ENCODE data around the gene LTBP4.
"Not testable (repeated sequence)": the region's sequence is repeated elsewhere in the genome, so short reads cannot be mapped to it uniquely, and the experiment has no call there.

LTBP4 gene

DNA sequence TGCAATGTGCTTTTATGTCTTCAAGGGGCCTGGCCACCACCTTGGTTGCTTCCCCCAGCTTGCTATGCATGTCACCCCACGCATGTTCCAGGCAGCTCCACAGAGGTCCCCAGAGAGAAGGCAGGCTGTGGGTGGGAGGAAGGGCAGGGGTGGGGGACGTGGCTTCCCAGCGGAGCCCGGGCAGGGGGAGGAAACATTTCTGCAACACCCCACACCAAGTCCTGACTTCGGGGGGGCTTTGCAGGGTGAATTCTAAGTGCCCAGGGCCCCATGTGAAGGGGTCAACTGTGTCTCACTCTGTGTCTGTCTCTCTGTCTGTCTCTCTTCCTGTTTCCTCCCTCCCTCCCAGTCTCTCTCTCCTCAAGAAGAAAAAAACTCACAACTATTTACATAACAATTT, 39.6 kb downstream of the LTBP4 start:
- FAIRE-seq (no peak), DNase-seq (ENCODE audit: insufficient read length, low spot score) (no peak)
- no peak for TF ChIP-seq TAF1 (IDR thresholded peaks at IDR 0.05; ENCODE audit: low read depth, low read length)
- TF ChIP-seq PAX5 (IDR thresholded peaks at IDR 0.05; ENCODE audit: insufficient read depth, low read length, severe bottlenecking), result no peak
- no peak for TF ChIP-seq POLR2AphosphoS5 (IDR thresholded peaks at IDR 0.05; ENCODE audit: low read depth, low read length)
- TF ChIP-seq POU2F2 (IDR thresholded peaks at IDR 0.05; ENCODE audit: low read depth, low read length), result no peak
- no peak for TF ChIP-seq SPI1 (IDR thresholded peaks at IDR 0.05; ENCODE audit: low read depth, low read length)
- no peak for TF ChIP-seq POLR2A (IDR thresholded peaks at IDR 0.05; ENCODE audit: low read depth, low read length)

DNA sequence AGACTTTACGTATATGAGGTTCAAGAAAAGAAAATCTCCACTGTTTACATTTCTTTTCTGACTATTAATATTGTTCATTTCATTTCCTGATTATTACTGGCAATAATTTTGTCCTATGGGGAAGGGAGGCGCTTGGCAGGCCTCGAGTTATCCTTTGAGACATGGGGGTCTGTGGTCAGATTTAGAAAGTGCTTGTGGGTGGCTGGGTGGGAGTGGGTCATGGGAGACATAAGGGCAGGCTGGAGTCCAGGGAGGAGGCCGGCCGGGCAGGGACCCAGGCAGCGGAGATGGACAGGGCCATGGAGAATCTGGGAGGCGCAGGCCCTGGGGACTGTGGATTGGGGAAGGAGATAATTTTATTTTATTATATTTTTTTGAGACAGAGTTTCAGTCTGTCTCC, 40.1 kb downstream of the LTBP4 start:
- DNase-seq (ENCODE audit: insufficient read length, low spot score), result no peak
- TF ChIP-seq TAF1 (IDR thresholded peaks at IDR 0.05; ENCODE audit: low read depth, low read length) (no peak), POLR2A (IDR thresholded peaks at IDR 0.05; ENCODE audit: low read depth, low read length) (no peak), SPI1 (IDR thresholded peaks at IDR 0.05; ENCODE audit: low read depth, low read length) (no peak)
- no peak for FAIRE-seq

DNA sequence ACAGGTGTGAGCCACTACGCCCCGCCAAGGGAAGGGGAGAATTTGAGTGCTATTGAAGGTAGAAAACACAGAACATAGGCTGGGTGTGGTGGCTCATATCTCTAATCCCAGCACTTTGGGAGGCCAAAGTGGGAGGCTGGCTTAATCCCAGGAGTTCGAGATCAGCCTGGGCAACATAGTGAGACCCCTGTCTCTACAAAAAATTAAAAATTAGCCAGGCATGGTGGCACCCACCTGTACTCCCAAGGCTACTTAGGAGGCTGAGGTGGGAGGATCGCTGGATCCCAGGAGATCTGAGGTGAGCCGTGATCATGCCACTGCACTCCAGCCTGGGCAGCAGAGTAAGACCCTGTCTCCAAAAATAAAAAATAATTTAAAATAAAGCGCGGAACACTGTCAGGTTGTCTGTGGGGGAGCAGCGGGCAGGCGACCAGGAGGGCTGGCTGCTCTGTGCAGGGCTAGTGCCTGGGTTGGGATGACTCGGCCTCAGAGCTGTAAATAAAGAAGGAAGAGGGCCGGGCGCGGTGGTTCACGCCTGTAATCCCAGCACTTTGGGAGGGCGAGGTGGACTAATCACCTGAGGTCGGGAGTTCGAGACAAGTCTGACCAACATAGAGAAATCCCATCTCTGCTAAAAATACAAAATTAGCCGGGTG, 41.0 kb downstream of the LTBP4 start:
- no peak for FAIRE-seq

DNA sequence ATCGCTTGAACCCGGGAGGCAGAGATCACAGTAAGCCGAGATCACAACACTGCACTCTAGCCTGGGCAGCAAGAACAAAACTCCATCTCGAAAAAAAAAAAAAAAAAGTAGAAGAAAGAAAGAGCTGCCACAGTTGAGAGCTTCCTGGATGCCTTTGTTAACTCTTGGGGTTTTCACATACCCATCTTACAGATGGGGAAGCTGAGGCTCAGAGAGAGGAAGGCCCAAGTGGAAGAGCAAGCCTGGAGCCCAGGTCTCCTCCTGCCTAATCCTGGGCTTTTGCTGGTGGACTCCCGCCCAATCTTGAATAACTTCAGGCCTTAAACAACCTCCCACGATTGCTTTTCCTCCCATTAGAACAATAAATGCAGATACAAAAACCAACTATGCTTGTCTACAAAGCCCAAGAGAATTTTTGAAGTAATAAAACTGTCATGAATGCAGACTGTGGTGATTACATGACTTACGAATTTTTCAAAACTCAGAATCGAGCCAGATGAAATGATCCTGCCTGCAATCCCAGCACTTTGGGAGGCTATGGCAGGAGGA, 41.7 kb downstream of the LTBP4 start:
- FAIRE-seq (no peak), DNase-seq (ENCODE audit: insufficient read length, low spot score) (no peak)
- TF ChIP-seq TAF1 (IDR thresholded peaks at IDR 0.05; ENCODE audit: low read depth, low read length), result no peak
- TF ChIP-seq POLR2A (IDR thresholded peaks at IDR 0.05; ENCODE audit: low read depth, low read length), result no peak

More for the DNA sequence above, 41.0 kb downstream of the LTBP4 start:
- no peak for DNase-seq (ENCODE audit: insufficient read length, low spot score)
- TF ChIP-seq POLR2AphosphoS5 (IDR thresholded peaks at IDR 0.05; ENCODE audit: low read depth, low read length), result no peak
- no peak for TF ChIP-seq POLR2A (IDR thresholded peaks at IDR 0.05; ENCODE audit: low read depth, low read length)
- no peak for TF ChIP-seq POU2F2 (IDR thresholded peaks at IDR 0.05; ENCODE audit: low read depth, low read length)
- no peak for TF ChIP-seq PAX5 (IDR thresholded peaks at IDR 0.05; ENCODE audit: insufficient read depth, low read length, severe bottlenecking)
- TF ChIP-seq SPI1 (IDR thresholded peaks at IDR 0.05; ENCODE audit: low read depth, low read length), result no peak
- TF ChIP-seq TAF1 (IDR thresholded peaks at IDR 0.05; ENCODE audit: low read depth, low read length), result no peak

DNA sequence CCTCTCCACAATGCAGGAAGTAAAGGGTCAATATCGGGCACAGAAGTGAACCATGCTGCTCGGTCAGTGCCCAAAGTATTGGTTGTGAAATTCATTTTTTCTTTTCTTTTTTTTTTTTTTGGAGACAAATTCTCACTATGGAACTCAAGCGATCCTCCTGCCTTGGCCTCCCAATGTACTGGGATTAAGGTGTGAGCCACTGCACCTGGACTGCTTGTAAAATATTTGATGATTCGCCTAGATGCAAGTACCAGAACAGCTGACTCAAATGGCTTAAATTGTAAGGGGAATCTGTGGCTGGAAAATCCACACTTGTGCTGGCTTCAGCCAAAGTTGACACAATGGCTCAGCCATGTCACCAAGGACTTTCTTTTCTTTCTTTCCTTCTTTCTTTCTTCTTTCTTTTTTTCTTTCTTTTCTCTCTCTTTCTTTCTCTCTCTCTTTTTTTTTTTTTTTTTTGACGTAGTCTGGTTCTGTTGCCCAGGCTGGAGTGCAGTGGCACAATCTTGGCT, 45.6 kb downstream of the LTBP4 start:
- FAIRE-seq, result no peak
- TF ChIP-seq POU2F2 (IDR thresholded peaks at IDR 0.05; ENCODE audit: low read depth, low read length) (no peak), POLR2A (IDR thresholded peaks at IDR 0.05; ENCODE audit: low read depth, low read length) (no peak), POLR2AphosphoS5 (IDR thresholded peaks at IDR 0.05; ENCODE audit: low read depth, low read length) (no peak), SPI1 (IDR thresholded peaks at IDR 0.05; ENCODE audit: low read depth, low read length) (no peak), TAF1 (IDR thresholded peaks at IDR 0.05; ENCODE audit: low read depth, low read length) (no peak), PAX5 (IDR thresholded peaks at IDR 0.05; ENCODE audit: insufficient read depth, low read length, severe bottlenecking) (no peak)
- DNase-seq (ENCODE audit: insufficient read length, low spot score), result no peak

DNA sequence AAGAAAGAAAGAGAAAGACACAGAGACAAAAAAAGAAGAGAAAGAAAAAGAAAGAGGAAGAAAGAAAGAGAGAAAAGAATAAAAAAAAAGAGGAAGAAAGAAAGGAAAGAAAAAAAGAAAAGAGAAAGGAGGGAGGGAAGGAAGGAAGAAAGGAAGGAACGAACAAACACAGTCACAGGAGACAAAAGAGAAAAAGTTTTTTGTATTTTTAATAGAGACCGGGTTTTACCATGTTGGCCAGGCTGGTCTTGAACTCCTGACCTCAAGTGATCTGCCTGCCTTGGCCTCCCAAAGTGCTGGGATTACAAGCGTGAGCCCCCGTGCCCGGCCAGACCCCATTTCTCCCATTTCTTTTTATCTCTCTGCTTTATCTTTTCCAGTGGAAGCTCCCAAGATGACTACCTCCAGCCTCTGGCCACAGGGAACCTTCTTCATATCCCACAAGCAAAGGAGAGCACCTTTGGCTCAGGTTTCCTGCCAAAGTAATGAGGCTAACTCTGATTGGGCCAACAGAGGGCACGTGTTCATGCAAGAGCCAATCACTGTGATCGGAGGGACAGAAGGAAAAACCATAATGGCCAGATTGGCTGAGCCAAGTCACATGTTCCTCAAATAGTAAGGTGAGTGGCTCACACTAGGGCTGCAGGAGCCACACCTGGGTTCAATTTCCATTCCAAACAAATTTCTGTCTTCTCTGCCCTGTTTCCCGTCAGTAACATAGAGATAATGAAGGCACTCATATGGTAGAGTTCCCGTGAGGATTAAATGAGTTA, 48.9 kb downstream of the LTBP4 start:
- FAIRE-seq; DNase-seq (ENCODE audit: insufficient read length, low spot score): not testable (repeated sequence)

DNA sequence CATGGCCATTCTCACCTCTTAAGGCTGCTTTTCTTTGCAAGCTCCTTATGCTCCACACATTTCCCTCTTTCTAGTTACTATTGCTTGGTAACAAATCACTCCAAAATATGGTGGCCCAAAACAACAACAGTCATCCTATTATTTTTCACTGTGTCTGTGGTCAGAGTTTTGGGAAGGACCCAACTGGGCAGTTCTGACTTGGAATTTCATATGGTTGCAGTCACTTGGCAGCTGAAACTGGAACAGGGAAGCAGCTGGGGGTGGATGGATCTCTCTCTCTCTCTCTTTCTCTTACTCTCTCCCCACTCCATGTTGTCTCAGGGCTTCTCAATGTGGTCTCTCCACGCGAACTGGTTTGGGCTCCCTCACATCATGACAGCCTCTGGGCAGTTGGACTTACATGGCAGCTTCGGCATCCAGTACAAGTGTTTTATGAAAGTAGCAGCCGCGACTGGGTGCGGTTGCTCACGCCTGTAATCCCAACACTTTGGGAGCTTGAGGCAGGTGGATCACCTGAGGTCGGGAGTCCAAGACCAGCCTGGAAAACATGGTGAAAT, 49.7 kb downstream of the LTBP4 start:
- FAIRE-seq (no peak), DNase-seq (ENCODE audit: insufficient read length, low spot score) (no peak)
- TF ChIP-seq TAF1 (IDR thresholded peaks at IDR 0.05; ENCODE audit: low read depth, low read length) (no peak), POU2F2 (IDR thresholded peaks at IDR 0.05; ENCODE audit: low read depth, low read length) (no peak), SPI1 (IDR thresholded peaks at IDR 0.05; ENCODE audit: low read depth, low read length) (no peak), PAX5 (IDR thresholded peaks at IDR 0.05; ENCODE audit: insufficient read depth, low read length, severe bottlenecking) (no peak), POLR2AphosphoS5 (IDR thresholded peaks at IDR 0.05; ENCODE audit: low read depth, low read length) (no peak), POLR2A (IDR thresholded peaks at IDR 0.05; ENCODE audit: low read depth, low read length) (no peak)

DNA sequence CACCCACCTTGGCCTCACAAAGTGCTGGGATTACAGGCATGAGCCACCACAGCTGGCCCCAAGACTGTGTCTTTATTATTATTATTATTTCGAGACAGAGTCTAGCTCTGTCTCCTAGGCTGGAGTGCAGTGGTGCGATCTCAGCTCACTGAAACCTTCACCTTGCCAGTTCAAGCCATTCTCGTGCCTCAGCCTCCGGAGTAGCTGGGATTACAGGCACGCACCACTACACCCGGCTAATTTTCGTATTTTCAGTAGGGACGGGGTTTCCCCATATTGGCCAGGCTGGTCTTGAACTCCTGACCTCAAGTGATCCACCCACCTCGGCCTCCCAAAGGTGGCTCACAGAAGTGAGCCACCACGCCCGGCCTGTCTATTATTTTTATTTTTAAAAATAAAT, 51.1 kb downstream of the LTBP4 start:
- FAIRE-seq, result peak; percentile 61
- not testable (repeated sequence) for DNase-seq (ENCODE audit: insufficient read length, low spot score)
- TF ChIP-seq PAX5 (IDR thresholded peaks at IDR 0.05; ENCODE audit: insufficient read depth, low read length, severe bottlenecking), result peak; percentile 61

DNA sequence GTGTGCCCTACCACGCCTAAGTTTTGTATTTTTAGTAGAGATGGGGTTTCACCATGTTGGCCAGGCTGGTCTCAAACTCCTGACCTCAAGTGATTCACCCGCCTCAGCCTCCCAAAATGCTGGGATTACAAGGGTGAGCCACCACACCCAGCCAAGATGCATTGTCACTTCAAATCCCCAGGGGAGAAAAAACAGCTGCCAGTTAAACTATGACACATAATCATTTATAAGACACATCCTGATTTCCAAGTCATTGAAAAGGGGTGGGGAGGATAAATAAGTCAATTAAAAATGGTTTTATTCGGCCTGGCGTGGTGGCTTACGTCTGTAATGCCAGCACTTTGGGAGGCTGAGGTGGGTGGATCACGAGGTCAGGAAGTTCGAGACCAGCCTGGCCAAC, 54.5 kb downstream of the LTBP4 start:
- FAIRE-seq; DNase-seq (ENCODE audit: insufficient read length, low spot score): not testable (repeated sequence)

DNA sequence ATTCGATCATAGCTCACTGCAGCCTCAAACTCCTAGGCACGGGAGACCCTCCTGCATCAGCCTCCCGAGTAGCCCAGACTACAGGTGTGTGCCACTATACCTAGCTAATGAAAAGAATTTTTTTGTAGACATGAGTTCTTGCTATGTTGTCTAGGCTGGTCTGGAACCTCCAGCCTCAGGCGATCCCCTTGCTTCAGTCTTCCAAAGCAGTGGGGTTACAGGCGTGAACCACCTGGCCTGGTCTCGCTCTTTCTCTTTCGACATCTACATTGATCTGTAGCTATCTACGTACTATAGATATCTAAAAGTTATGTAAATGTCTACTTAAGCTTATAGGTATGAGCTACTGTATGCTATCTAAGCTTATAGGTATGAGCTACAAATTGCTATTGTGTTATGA, 56.9 kb downstream of the LTBP4 start:
- no peak for TF ChIP-seq POU2F2 (IDR thresholded peaks at IDR 0.05; ENCODE audit: low read depth, low read length)
- no peak for TF ChIP-seq PAX5 (IDR thresholded peaks at IDR 0.05; ENCODE audit: insufficient read depth, low read length, severe bottlenecking)
- TF ChIP-seq SPI1 (IDR thresholded peaks at IDR 0.05; ENCODE audit: low read depth, low read length), result no peak
- no peak for TF ChIP-seq POLR2AphosphoS5 (IDR thresholded peaks at IDR 0.05; ENCODE audit: low read depth, low read length)
- no peak for TF ChIP-seq POLR2A (IDR thresholded peaks at IDR 0.05; ENCODE audit: low read depth, low read length)
- no peak for TF ChIP-seq TAF1 (IDR thresholded peaks at IDR 0.05; ENCODE audit: low read depth, low read length)
- FAIRE-seq (no peak), DNase-seq (ENCODE audit: insufficient read length, low spot score) (no peak)
